HCT116 (cell line): Measurements from ENCODE around the gene CCM2. TPM values are rescaled to one million over a fixed set of nuclear protein-coding genes. Genes with fewer than 3 reads are reported as not detected.

Experiments
- ATAC-seq: fragments of 200-7000 bp; cut with Tn5 transposase; 2 replicates; pipeline ENCODE4 v1.9.1; 2020; ENCODE audit warnings: mild to moderate bottlenecking, moderate library complexity
- BruUV-seq: library from RNA; stranded (reverse); fragments of 400-500 nt; replicated peaks from 2 replicates; lab custom pipeline; 2021; lab: Mats Ljungman, UMichigan
- CTCF ChIA-PET: fragments of 300-600 bp; sonication (Branson Sonifier 250); formaldehyde crosslinking; loops from one replicate; lab custom pipeline; 2021; ENCODE audit warnings: antibody characterized with exemption; lab: Charles Lee
- POLR2A ChIA-PET: fragments of 300-600, 350-600 bp; sonication (Branson Sonifier 250); formaldehyde crosslinking; loops from one replicate; lab custom pipeline; 2021; ENCODE audit warnings: antibody characterized with exemption; lab: Charles Lee
- RAD21 ChIA-PET, 2 experiments: fragments of 300-600 bp; sonication (Branson Sonifier 250); formaldehyde crosslinking; loops; one replicate each; lab custom pipeline; 2023; ENCODE audit warnings: low total read pairs in 2 of 2; ENCODE audit not compliant: uncharacterized antibody in 2 of 2, unreplicated experiment in 2 of 2, low non-redundant PET in 1 of 2; lab: Charles Lee
- DNase-seq: peaks from one replicate; pipeline ENCODE4 v3.0.0-alpha.2; 2010; ENCODE audit warnings: low read depth, low spot score
- H2AFZ ChIP-seq: fragments of 200-600 bp; shearing (Covaris generic), sonication (generic); 2 replicates; pipeline ENCODE4 v1.6.1; 2017; ENCODE audit warnings: low read depth, mixed run types, mixed read lengths, antibody characterized with exemption, low read length; ENCODE audit not compliant: poor library complexity, severe bottlenecking
- H3K27ac ChIP-seq: 2 replicates; pipeline ENCODE4 v1.5.1; 2012; ENCODE audit warnings: low read depth, low read length
- H3K27me3 ChIP-seq: fragments of 200-600 bp; sonication (generic); 2 replicates; pipeline ENCODE4 v1.6.1; 2016; ENCODE audit warnings: mixed run types, low read length, mixed read lengths; ENCODE audit not compliant: insufficient read depth
- H3K36me3 ChIP-seq, 2 experiments: fragments of 200-500 bp in 1 of 2; fragments of 200-600 bp in 1 of 2; sonication (Bioruptor generic) in 1 of 2; sonication (generic) in 1 of 2; 2 replicates each; pipeline versions ENCODE4 v1.5.1 to v1.6.1; 2014 to 2016; ENCODE audit warnings: low read length in 2 of 2, inconsistent platforms in 1 of 2, mixed read lengths in 1 of 2, mixed run types in 1 of 2; ENCODE audit not compliant: insufficient read depth in 2 of 2, control insufficient read depth in 1 of 2
- H3K4me1 ChIP-seq, 2 experiments: fragments of 200-600 bp in 1 of 2; sonication (generic) in 1 of 2; 2 replicates each; pipeline versions ENCODE4 v1.5.1 to v1.6.1; 2012 to 2017; ENCODE audit warnings: low read length in 2 of 2, inconsistent platforms in 1 of 2, mild to moderate bottlenecking in 1 of 2, mixed read lengths in 1 of 2, mixed run types in 1 of 2, moderate library complexity in 1 of 2; ENCODE audit not compliant: insufficient read depth in 2 of 2, control insufficient read depth in 1 of 2
- H3K4me2 ChIP-seq: fragments of 200-600 bp; sonication (generic); 2 replicates; pipeline ENCODE4 v1.6.1; 2017; ENCODE audit warnings: mixed run types, low read length, mixed read lengths
- H3K4me3 ChIP-seq, 2 experiments: fragments of 200-600 bp in 1 of 2; sonication (generic) in 1 of 2; replicated peaks in 1 of 2; 2 replicates each; pipeline ENCODE4 v1.5.1; 2011 to 2016; ENCODE audit warnings: low read length in 2 of 2, control low read depth in 1 of 2, low read depth in 1 of 2, mild to moderate bottlenecking in 1 of 2, mixed read lengths in 1 of 2, mixed run types in 1 of 2
- H3K79me2 ChIP-seq: fragments of 200-600 bp; sonication (generic); 2 replicates; pipeline ENCODE4 v1.6.1; 2017; ENCODE audit warnings: mild to moderate bottlenecking, mixed run types, low read length, moderate library complexity, mixed read lengths; ENCODE audit not compliant: insufficient read depth
- H3K9ac ChIP-seq: fragments of 200-600 bp; sonication (generic); 2 replicates; pipeline ENCODE4 v1.6.1; 2016; ENCODE audit warnings: low read length, mixed read lengths
- H3K9me2 ChIP-seq: fragments of 200-600 bp; sonication (generic), shearing (Covaris generic); 2 replicates; pipeline ENCODE4 v1.6.1; 2017; ENCODE audit warnings: mixed run types, mild to moderate bottlenecking, moderate library complexity; ENCODE audit not compliant: insufficient read depth
- H3K9me3 ChIP-seq, 2 experiments: fragments of 200-500 bp in 1 of 2; fragments of 200-600 bp in 1 of 2; sonication (Bioruptor generic) in 1 of 2; sonication (generic) in 1 of 2; 2 replicates each; pipeline ENCODE4 v1.6.1; 2014 to 2017; ENCODE audit warnings: low read length in 2 of 2, mixed read lengths in 2 of 2, inconsistent platforms in 1 of 2, low read depth in 1 of 2, mild to moderate bottlenecking in 1 of 2, mixed run types in 1 of 2, moderate library complexity in 1 of 2; ENCODE audit not compliant: control insufficient read depth in 1 of 2, insufficient read depth in 1 of 2
- H4K20me1 ChIP-seq: fragments of 200-600 bp; sonication (generic), shearing (Covaris generic); 2 replicates; pipeline ENCODE4 v1.6.1; 2017; ENCODE audit warnings: mixed run types, mild to moderate bottlenecking, moderate library complexity; ENCODE audit not compliant: insufficient read depth
- CBX3 ChIP-seq: IDR thresholded peaks from 2 replicates; pipeline ENCODE4 v1.6.1; 2012; ENCODE audit warnings: low read depth
- EZH2 ChIP-seq: fragments of 200-600 bp; sonication (generic); IDR thresholded peaks from 2 replicates; pipeline ENCODE4 v1.6.1; 2017; ENCODE audit warnings: antibody characterized with exemption, mixed run types
- POLR2A ChIP-seq: IDR thresholded peaks from 2 replicates; pipeline ENCODE4 v1.7.0; 2011; ENCODE audit warnings: borderline replicate concordance; ENCODE audit not compliant: insufficient read depth, insufficient read length; ENCODE audit errors: extremely low read depth
- POLR2AphosphoS5 ChIP-seq: IDR thresholded peaks from 2 replicates; pipeline ENCODE4 v1.6.1; 2011; ENCODE audit warnings: mild to moderate bottlenecking, low read depth, low read length, moderate library complexity
- RAD21 ChIP-seq: IDR thresholded peaks from 2 replicates; pipeline ENCODE4 v1.6.1; 2012; ENCODE audit warnings: low read depth, mild to moderate bottlenecking
- SIN3A ChIP-seq: IDR thresholded peaks from 2 replicates; pipeline ENCODE4 v1.6.1; 2012; ENCODE audit warnings: low read depth
- TCF7L2 ChIP-seq: IDR thresholded peaks from 2 replicates; pipeline ENCODE4 v1.7.0; 2011; ENCODE audit warnings: borderline replicate concordance, inconsistent platforms; ENCODE audit not compliant: insufficient read depth, insufficient read length; ENCODE audit errors: extremely low read depth
- YY1 ChIP-seq: IDR thresholded peaks from 2 replicates; pipeline ENCODE4 v1.6.1; 2011; ENCODE audit warnings: low read length, low read depth, moderate library complexity, mild to moderate bottlenecking; ENCODE audit not compliant: insufficient replicate concordance; ENCODE audit errors: extremely low read depth
- ZFX ChIP-seq: fragments of 450-650 bp; IDR thresholded peaks from 2 replicates; pipeline ENCODE4 v1.6.1; 2017
- intact Hi-C: fragments of 100-400 bp; cut with micrococcal nuclease; formaldehyde crosslinking; loops from 2 replicates; pipeline ENCODE4 v1.10.0; 2022
- total RNA-seq: library from RNA; stranded (reverse); gene quantifications from one replicate; pipeline ENCODE4 v1.2.1, GENCODE V29; 2021; ENCODE audit not compliant: unreplicated experiment
- TF ChIP-seq, protein P1 (sequence below): IDR thresholded peaks from 2 replicates; pipeline ENCODE4 v1.6.1; 2012; ENCODE audit warnings: low read depth

The CCM2 gene
- total RNA-seq, 1 experiment from 2014 or later: 34.4 TPM

DNA sequence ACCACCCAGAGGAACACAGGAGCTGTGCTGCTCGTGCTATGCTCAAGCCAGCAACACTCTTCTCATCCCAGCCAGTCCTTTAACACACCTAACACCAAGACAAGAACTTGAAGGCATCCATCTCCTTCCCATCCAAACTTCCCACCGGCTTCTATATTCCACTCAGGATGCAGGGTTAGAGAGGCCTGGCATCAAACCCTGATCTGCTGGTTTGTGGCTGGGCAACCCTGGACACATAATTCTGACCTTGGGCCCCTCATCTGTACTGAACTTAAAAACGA lies 15.6 kb upstream of the CCM2 start:
- H3K4me2 ChIP-seq: peak overlapping the region; percentile 89
- H3K9me2 ChIP-seq: no peaks in the 10 kb centered on the region
- H3K9ac ChIP-seq: 0 out of 2 replicates have a peak overlapping the region, but pooled peaks have one; percentile 5
- H3K27me3 ChIP-seq: no peaks in the 10 kb centered on the region
- ATAC-seq (no peak), DNase-seq (no peak)
- H4K20me1 ChIP-seq: peaks cover 18% of the 10 kb centered on the region; the same call in 1 of the 2 replicates
- intact Hi-C loops: no loop called here
- H2AFZ ChIP-seq: no peak overlapping the region
- H3K27ac ChIP-seq: no peak overlapping the region
- H3K9me3 ChIP-seq: no peaks in the 10 kb centered on the region
- POLR2A ChIA-PET: interaction anchor here (0.6 kb wide), 1 partner anchor 125 kb away, joined by 3 read pairs; no protein-coding TSS in a partner anchor
- RAD21 ChIA-PET: no interaction called here
- H3K4me3 ChIP-seq: no peak overlapping the region
- H3K79me2 ChIP-seq: peaks cover 38% of the 10 kb centered on the region
- peaks cover 25 to 44% of the 10 kb centered on the region in 2 experiments for H3K36me3 ChIP-seq
- peaks cover 4 to 40% of the 10 kb centered on the region in 2 experiments; a peak in 3 of 4 replicates for H3K4me1 ChIP-seq
- TF ChIP-seq ZFX: no peak
- TF ChIP-seq YY1: no peak
- TF ChIP-seq TCF7L2: no peak
- no peak for TF ChIP-seq POLR2A
- no TSS peak for BruUV-seq
- CTCF ChIA-PET: no interaction called here

- Histone ChIP-seq H3K9me2 (no peaks in the 10 kb centered on the region), H3K79me2 (peaks cover 38% of the 10 kb centered on the region), H3K36me3 (peaks cover 25 to 44% of the 10 kb centered on the region in 2 experiments), H3K4me1 (peaks cover 4 to 34% of the 10 kb centered on the region in 2 experiments; a peak in 3 of 4 replicates), H3K9me3 (no peaks in the 10 kb centered on the region), H2AFZ (no peak overlapping the region), H4K20me1 (peaks cover 18% of the 10 kb centered on the region; the same call in 1 of the 2 replicates), H3K4me3 (peak overlapping the region; percentile 88 to 100), H3K9ac (peak overlapping the region; percentile 100), H3K27me3 (no peaks in the 10 kb centered on the region), H3K27ac (peak overlapping the region; percentile 75; the same call in 1 of the 2 replicates), H3K4me2 (peak overlapping the region; percentile 89)
- intact Hi-C loops: loop anchor here (5.0 kb wide), 1 partner anchor 127 kb away; the partner anchor contains the start of gene TBRG4
- ChIA-PET RAD21 (interaction anchor here in 1 of 2 experiments (0.7 kb wide), 1 partner anchor 127 kb away, joined by 3 read pairs; the partner anchor contains the start of gene TBRG4), CTCF (no interaction called here), POLR2A (interaction anchor here (1.8 kb wide), 1 partner anchor 127 kb away, joined by 7 read pairs; the partner anchor contains the start of gene TBRG4)
- BruUV-seq: TSS peak; percentile 63
- no peak for DNase-seq
- no peak for ATAC-seq
- TF ChIP-seq RAD21 (no peak), TCF7L2 (no peak), SIN3A (no peak), CBX3 (no peak), EZH2 (no peak), POLR2AphosphoS5 (no peak; the same call in 1 of the 2 replicates), POLR2A (no peak), ZFX (no peak)
- TF ChIP-seq, protein P1, sequence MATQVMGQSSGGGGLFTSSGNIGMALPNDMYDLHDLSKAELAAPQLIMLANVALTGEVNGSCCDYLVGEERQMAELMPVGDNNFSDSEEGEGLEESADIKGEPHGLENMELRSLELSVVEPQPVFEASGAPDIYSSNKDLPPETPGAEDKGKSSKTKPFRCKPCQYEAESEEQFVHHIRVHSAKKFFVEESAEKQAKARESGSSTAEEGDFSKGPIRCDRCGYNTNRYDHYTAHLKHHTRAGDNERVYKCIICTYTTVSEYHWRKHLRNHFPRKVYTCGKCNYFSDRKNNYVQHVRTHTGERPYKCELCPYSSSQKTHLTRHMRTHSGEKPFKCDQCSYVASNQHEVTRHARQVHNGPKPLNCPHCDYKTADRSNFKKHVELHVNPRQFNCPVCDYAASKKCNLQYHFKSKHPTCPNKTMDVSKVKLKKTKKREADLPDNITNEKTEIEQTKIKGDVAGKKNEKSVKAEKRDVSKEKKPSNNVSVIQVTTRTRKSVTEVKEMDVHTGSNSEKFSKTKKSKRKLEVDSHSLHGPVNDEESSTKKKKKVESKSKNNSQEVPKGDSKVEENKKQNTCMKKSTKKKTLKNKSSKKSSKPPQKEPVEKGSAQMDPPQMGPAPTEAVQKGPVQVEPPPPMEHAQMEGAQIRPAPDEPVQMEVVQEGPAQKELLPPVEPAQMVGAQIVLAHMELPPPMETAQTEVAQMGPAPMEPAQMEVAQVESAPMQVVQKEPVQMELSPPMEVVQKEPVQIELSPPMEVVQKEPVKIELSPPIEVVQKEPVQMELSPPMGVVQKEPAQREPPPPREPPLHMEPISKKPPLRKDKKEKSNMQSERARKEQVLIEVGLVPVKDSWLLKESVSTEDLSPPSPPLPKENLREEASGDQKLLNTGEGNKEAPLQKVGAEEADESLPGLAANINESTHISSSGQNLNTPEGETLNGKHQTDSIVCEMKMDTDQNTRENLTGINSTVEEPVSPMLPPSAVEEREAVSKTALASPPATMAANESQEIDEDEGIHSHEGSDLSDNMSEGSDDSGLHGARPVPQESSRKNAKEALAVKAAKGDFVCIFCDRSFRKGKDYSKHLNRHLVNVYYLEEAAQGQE: no peak
Measured at GRCh38 chr7:44985033-44985695, 14.8 kb upstream of the CCM2 start.
